Kidney (tissue), 14 donors: ENCODE results near the gene TMEM198. TPM values are rescaled to one million over a fixed set of nuclear protein-coding genes. Genes with fewer than 3 reads are reported as not detected.

Source experiments
- DNase-seq, 5 donors: peaks; one replicate each; pipeline ENCODE4 v3.0.0-alpha.2; 2013 to 2020
- FAIRE-seq: peaks from 2 replicates; lab custom pipeline; 2012; peaks lifted over from hg19 to GRCh38; lab: Jason Lieb, UNC
- H3K27ac ChIP-seq, 2 donors: one replicate each; pipeline ENCODE4 v1.7.0; 2013; ENCODE audit warnings: low read depth in 2 of 2, low read length in 2 of 2, inconsistent platforms in 1 of 2
- H3K27me3 ChIP-seq: one replicate; pipeline ENCODE4 v1.7.1; 2013; ENCODE audit warnings: low read length, inconsistent platforms; ENCODE audit not compliant: control insufficient read depth, insufficient read depth
- H3K36me3 ChIP-seq, 3 donors: one replicate each; pipeline versions ENCODE4 v1.7.0 to v1.7.1; 2013; ENCODE audit warnings: low read length in 3 of 3, control low read depth in 1 of 3, inconsistent platforms in 1 of 3; ENCODE audit not compliant: insufficient read depth in 3 of 3, control insufficient read depth in 2 of 3
- H3K4me1 ChIP-seq, 3 donors: one replicate each; pipeline versions ENCODE4 v1.7.0 to v1.7.1; 2013; ENCODE audit warnings: low read length in 3 of 3, inconsistent platforms in 1 of 3, low read depth in 1 of 3; ENCODE audit not compliant: control insufficient read depth in 2 of 3, insufficient read depth in 2 of 3
- H3K4me3 ChIP-seq, 3 donors: one replicate each; pipeline versions ENCODE4 v1.7.0 to v1.8.1; 2013; ENCODE audit warnings: low read length in 3 of 3, control low read depth in 1 of 3, inconsistent platforms in 1 of 3
- H3K9ac ChIP-seq, 3 donors: one replicate each; pipeline versions ENCODE4 v1.7.0 to v1.7.1; 2013; ENCODE audit warnings: low read length in 3 of 3, control low read depth in 1 of 3, inconsistent platforms in 1 of 3
- H3K9me3 ChIP-seq, 3 donors: one replicate each; pipeline versions ENCODE4 v1.7.0 to v1.7.1; 2013; ENCODE audit warnings: low read length in 3 of 3, control low read depth in 1 of 3, inconsistent platforms in 1 of 3; ENCODE audit not compliant: control insufficient read depth in 2 of 3, insufficient read depth in 1 of 3
- intact Hi-C: fragments of 100-400 bp; cut with DNase I; formaldehyde crosslinking; loops from one replicate; pipeline ENCODE4 v1.11.1; 2022
- polyA plus RNA-seq: library from polyadenylated mRNA; stranded (reverse); fragments of 350-450 nt; fragmentation: Illumina TruSeq; extraction: RNeasy Lipid Tissue Mini Kit (QIAGEN cat#74804); gene quantifications from one replicate; pipeline ENCODE4 v1.2.3, GENCODE V29; 2014; ENCODE audit warnings: low read depth, low replicate concordance; ENCODE audit not compliant: insufficient read depth
- total RNA-seq: library from RNA; stranded (reverse); fragmentation: NEBNext Ultra II Directional; extraction: Animal tissue kit (Norgen Biotek cat#: 25700); gene quantifications from one replicate; pipeline ENCODE4 v1.2.1, GENCODE V29; 2021
- TF ChIP-seq, protein P1 (sequence below): IDR thresholded peaks from 3 replicates; pipeline ENCODE4 v1.5.1; 2012; ENCODE audit warnings: mild to moderate bottlenecking, moderate library complexity, borderline replicate concordance; ENCODE audit not compliant: insufficient read depth; ENCODE audit errors: extremely low read depth
- donor health status: control.
- donor health status: control.
- donor health status: control.
- donor health status: control.
- donor health status: control.
- donor health status: DM: yes; HTN: yes; CAD: no.
- donor health status: Normal renal cell carcinoma (clear cell type).

Gene TMEM198
- total and polyA plus RNA-seq, 2 donors from 2014 or later, result 4.2 to 4.5 TPM

DNA sequence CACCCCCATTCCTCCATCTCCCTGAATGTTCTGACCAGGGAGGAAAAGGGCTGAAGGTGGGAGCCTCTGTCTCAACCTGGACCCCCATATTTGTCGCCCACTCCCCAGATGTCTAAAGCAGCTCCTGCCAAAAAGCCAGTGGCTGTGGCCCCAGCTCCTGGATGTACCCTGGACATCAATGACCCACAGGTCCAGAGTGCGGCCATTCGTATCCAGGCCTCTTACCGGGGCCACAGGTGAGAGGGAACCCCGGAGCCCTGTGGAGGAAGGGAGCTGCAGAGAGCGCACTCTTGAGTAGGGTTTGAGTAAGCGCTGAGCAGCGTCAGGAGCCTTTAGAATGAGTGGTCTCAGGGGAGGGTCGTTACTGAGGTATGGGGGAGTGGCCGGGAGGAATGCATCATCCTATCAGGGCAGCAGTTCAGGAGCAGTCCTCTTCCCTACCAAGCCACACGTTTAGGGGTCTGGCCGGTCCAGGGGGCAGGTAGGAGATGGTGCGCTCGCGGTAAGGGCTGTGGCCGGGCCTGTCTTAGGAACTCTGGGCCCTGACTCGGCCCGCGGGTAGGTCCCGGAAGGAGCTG, 47.5 kb upstream of the TMEM198 start:
- no peak for FAIRE-seq
- Histone ChIP-seq H3K27ac (no peak overlapping the region), H3K27me3 (peaks cover 12% of the 10 kb centered on the region), H3K4me1 (peaks cover 0 to 17% (median 4%) of the 10 kb centered on the region in 3 donors), H3K4me3 (no peak overlapping the region), H3K9ac (no peak overlapping the region), H3K9me3 (no peaks in the 10 kb centered on the region), H3K36me3 (no peaks in the 10 kb centered on the region)
- intact Hi-C loops, result no loop called here
- TF ChIP-seq, protein P1, sequence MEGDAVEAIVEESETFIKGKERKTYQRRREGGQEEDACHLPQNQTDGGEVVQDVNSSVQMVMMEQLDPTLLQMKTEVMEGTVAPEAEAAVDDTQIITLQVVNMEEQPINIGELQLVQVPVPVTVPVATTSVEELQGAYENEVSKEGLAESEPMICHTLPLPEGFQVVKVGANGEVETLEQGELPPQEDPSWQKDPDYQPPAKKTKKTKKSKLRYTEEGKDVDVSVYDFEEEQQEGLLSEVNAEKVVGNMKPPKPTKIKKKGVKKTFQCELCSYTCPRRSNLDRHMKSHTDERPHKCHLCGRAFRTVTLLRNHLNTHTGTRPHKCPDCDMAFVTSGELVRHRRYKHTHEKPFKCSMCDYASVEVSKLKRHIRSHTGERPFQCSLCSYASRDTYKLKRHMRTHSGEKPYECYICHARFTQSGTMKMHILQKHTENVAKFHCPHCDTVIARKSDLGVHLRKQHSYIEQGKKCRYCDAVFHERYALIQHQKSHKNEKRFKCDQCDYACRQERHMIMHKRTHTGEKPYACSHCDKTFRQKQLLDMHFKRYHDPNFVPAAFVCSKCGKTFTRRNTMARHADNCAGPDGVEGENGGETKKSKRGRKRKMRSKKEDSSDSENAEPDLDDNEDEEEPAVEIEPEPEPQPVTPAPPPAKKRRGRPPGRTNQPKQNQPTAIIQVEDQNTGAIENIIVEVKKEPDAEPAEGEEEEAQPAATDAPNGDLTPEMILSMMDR, result no peak
- no peak for DNase-seq

DNA sequence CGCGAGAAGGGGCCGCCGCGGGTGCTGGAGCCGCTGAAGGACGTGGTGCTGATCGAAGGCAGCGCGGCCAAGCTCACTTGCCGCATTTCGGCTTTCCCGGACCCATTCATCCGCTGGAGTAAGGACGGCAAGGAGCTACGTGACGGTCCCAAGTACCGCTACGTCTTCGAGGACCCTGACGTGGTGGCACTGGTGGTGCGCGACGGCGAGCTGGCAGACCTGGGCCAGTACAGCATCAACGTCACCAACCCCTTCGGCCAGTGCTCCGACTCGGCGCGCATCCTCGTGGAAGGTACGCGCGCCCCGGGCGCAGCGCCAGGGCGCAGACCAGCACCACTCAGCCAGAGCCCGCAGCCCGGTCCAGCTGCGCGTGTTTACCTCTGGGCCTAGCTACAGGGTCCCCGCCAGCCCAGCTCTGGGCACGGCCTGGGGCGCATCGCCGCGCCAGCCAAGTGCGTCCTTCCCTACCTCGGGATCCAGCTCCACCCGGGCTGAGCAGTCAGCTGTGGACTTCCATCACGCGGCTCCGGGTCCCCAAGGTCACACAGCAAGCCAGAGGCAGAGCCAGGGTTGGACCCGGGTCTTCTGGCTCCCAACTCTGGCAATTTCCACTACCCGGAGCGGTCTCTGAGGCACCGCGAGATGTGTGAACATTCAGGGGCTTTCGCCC, 46.9 kb upstream of the TMEM198 start:
- peak overlapping the region in 1 of 3 donors; percentile 99 for H3K9ac ChIP-seq
- H3K4me3 ChIP-seq, result peak overlapping the region in 1 of 3 donors; percentile 98
- H3K36me3 ChIP-seq, result no peaks in the 10 kb centered on the region
- no peaks in the 10 kb centered on the region for H3K9me3 ChIP-seq
- H3K4me1 ChIP-seq, result peaks cover 0 to 17% (median 4%) of the 10 kb centered on the region in 3 donors
- H3K27ac ChIP-seq, result no peak overlapping the region
- H3K27me3 ChIP-seq, result peaks cover 12% of the 10 kb centered on the region
- DNase-seq (peak in 2 of 5 donors; percentile 32 to 65), FAIRE-seq (no peak)
- TF ChIP-seq, protein P1, result no peak
- intact Hi-C loops, result no loop called here

DNA sequence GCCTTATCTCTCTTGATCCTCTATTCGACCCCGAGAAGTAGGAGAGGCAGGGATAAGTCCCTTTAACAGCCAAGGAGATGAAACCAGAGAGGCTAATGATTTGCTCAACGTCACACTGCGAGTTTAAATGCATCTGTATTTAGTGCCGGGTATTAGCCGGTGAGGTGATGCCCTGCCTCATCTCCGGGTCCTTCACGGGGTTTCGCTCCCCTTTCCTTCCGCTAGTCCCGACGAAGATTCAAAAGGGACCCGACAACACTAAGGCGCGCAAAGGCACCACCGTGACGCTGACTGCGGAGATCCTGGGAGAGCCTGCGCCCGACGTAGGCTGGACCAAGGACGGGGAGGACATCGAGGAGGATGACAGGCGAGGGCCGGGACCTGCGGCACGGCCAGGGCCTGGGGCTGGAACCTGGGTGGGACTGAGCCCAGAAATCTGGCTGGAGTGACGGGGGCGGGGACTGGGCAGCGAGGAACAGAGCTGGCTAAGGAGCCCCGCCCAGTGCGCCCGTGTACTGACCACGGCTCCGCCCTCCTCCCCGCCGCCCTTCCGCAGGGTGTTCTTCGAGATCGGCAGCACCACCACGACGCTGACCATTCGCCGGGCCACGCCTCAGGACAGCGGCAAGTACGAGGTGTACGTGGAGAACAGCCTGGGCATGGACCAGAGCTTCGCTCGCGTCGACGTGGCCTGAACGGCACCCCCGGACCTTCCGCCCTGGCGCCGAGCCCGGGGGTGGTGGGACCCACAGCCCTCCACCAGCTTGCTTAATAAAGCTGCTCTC, 46.1 kb upstream of the TMEM198 start:
- DNase-seq (peak in 4 of 5 donors; percentile 54 to 96 (median 78)), FAIRE-seq (no peak)
- H3K4me1 ChIP-seq, result peaks cover 0 to 17% (median 4%) of the 10 kb centered on the region in 3 donors
- intact Hi-C loops, result no loop called here
- H3K4me3 ChIP-seq, result peak overlapping the region; percentile 56 to 98 (median 66)
- H3K27me3 ChIP-seq, result peaks cover 12% of the 10 kb centered on the region
- no peaks in the 10 kb centered on the region for H3K36me3 ChIP-seq
- no peaks in the 10 kb centered on the region for H3K9me3 ChIP-seq
- peak overlapping the region in 2 of 3 donors; percentile 71 to 99 for H3K9ac ChIP-seq
- peak overlapping the region; percentile 91 to 94 for H3K27ac ChIP-seq
- TF ChIP-seq, protein P1, result no peak
